Vagina (tissue), 2 donors: ENCODE measurements around the gene KCTD6. TPM values are rescaled to one million over a fixed set of nuclear protein-coding genes. Genes with fewer than 3 reads are reported as not detected.
A peak's percentile ranks its signal among the peaks of the same experiment; 100 is the strongest.

Source experiments
- DNase-seq, 2 donors: peaks; one replicate each; pipeline ENCODE4 v3.0.0-alpha.2; 2017; ENCODE audit errors: extremely low spot score in 2 of 2
- H3K27ac ChIP-seq: fragments of 200-600 bp; sonication (generic); one replicate; pipeline ENCODE4 v1.5.1; 2019
- H3K27me3 ChIP-seq: fragments of 200-600 bp; sonication (generic); one replicate; pipeline ENCODE4 v1.5.1; 2019
- H3K36me3 ChIP-seq, 2 donors: fragments of 200-600 bp; sonication (generic); one replicate each; pipeline ENCODE4 v1.5.1; 2017 to 2019
- H3K4me1 ChIP-seq: fragments of 200-600 bp; sonication (generic); one replicate; pipeline ENCODE4 v1.5.1; 2019
- H3K4me3 ChIP-seq, 2 donors: fragments of 200-600 bp; sonication (generic); 1 replicate in 1 of 2; 2 replicates in 1 of 2; pipeline ENCODE4 v1.5.1; 2016 to 2019
- H3K9me3 ChIP-seq: fragments of 200-600 bp; sonication (generic); one replicate; pipeline ENCODE4 v1.5.1; 2019
- POLR2A ChIP-seq, 2 donors: fragments of 450-650 bp; IDR thresholded peaks; one replicate each; pipeline ENCODE4 v1.6.1; 2017; ENCODE audit warnings: antibody characterized with exemption in 2 of 2, mild to moderate bottlenecking in 2 of 2, moderate library complexity in 2 of 2
- POLR2AphosphoS5 ChIP-seq, 2 donors: sonication (generic); formaldehyde crosslinking; IDR thresholded peaks; one replicate each; pipeline ENCODE4 v1.9.0; 2017; ENCODE audit warnings: antibody characterized with exemption in 2 of 2, mild to moderate bottlenecking in 2 of 2, low read depth in 1 of 2; ENCODE audit not compliant: insufficient read depth in 1 of 2
- intact Hi-C: fragments of 100-400 bp; cut with DNase I; formaldehyde crosslinking; loops from one replicate; pipeline ENCODE4 v1.15.1; 2023
- total RNA-seq: library from RNA; depleted of rRNA; stranded (reverse); fragments of >200 nt; gene quantifications from one replicate; pipeline ENCODE4 v1.2.3, GENCODE V29; 2016
- TF ChIP-seq, protein P1 (sequence below), 3 experiments: fragments of 450-650 bp in 2 of 3; fragments of 200-600 bp in 1 of 3; sonication (generic) in 1 of 3; IDR thresholded peaks; one replicate each; pipeline ENCODE4 v1.5.1; 2017 to 2019; ENCODE audit warnings: antibody characterized with exemption in 3 of 3, mild to moderate bottlenecking in 2 of 3, moderate library complexity in 2 of 3

The KCTD6 gene
- total RNA-seq, 1 donor from 2014 or later: 19.6 TPM

DNA sequence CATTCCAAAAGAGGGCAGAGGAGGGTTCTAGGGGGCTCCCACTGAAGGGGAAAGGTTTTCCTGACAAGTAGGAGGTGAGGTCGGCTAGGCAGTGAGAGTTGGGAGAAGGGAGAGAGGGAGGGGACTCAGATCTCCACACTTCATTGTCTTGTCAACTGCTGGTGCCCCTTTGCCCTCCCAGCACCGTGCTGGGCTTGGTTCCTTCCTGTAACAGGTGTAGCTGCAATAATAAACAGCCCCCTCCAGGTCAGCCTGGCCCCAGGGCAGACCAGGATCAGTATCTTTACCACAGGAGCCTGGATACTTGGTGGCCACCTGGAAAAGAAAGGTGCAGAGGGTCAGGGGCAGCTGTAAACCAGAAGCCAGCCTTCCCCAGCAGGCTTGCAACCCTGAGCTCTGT lies 2.9 kb upstream of the KCTD6 start:
- TF ChIP-seq, protein P1, sequence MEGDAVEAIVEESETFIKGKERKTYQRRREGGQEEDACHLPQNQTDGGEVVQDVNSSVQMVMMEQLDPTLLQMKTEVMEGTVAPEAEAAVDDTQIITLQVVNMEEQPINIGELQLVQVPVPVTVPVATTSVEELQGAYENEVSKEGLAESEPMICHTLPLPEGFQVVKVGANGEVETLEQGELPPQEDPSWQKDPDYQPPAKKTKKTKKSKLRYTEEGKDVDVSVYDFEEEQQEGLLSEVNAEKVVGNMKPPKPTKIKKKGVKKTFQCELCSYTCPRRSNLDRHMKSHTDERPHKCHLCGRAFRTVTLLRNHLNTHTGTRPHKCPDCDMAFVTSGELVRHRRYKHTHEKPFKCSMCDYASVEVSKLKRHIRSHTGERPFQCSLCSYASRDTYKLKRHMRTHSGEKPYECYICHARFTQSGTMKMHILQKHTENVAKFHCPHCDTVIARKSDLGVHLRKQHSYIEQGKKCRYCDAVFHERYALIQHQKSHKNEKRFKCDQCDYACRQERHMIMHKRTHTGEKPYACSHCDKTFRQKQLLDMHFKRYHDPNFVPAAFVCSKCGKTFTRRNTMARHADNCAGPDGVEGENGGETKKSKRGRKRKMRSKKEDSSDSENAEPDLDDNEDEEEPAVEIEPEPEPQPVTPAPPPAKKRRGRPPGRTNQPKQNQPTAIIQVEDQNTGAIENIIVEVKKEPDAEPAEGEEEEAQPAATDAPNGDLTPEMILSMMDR (IDR thresholded peaks at IDR 0.05): no peak
- TF ChIP-seq POLR2A (IDR thresholded peaks at IDR 0.05) (no peak), POLR2AphosphoS5 (IDR thresholded peaks at IDR 0.05; ENCODE audit: insufficient read depth in 1 of 2, low read depth in 1 of 2) (no peak)
- H3K36me3 ChIP-seq: no peaks in the 10 kb centered on the region
- H3K4me1 ChIP-seq: peaks cover 38% of the 10 kb centered on the region
- no peaks in the 10 kb centered on the region for H3K27me3 ChIP-seq
- no peaks in the 10 kb centered on the region for H3K9me3 ChIP-seq
- no peak for DNase-seq
- no peak overlapping the region for H3K4me3 ChIP-seq
- intact Hi-C loops: loop anchor here (10.0 kb wide), 1 partner anchor 154 kb away; the partner anchor contains the start of gene PXK
- no peak overlapping the region for H3K27ac ChIP-seq

DNA sequence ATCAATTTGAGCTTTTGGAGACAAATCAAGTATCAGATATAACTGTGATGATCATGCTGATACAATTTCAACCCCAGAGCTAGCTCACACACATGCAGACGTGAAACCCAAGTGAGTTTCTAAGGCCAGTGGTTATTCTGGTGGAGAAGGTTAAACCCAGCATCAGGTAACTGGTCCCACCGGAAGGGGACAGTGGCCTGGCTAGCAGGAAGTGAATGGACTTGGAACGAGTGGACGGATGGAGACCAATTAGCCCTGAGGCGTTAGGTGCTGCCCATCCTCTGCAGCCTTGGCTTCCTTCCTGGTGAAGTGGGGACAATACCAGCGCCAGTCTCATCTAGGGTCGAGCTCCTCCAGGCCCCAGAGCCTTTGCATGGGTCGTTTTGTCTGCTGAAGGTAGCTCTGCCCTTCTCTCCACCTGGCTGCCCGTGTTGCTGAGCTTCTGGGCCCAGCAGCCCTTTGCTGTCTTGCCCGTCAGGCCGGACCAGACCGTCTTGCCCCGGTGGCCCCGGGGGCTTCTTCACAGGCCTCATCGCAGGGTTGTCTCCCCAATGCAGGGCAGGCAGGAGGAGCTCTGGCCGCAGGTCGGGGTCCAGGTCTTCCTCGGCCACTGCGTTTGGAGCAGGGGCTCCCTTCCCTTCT lies 915 bp upstream of the KCTD6 start:
- peak overlapping the region; percentile 38 to 80 for H3K4me3 ChIP-seq
- intact Hi-C loops: no loop called here
- peak overlapping the region; percentile 88 for H3K27ac ChIP-seq
- H3K4me1 ChIP-seq: peaks cover 59% of the 10 kb centered on the region
- H3K27me3 ChIP-seq: no peaks in the 10 kb centered on the region
- TF ChIP-seq POLR2A (IDR thresholded peaks at IDR 0.05): no peak
- no peak for TF ChIP-seq POLR2AphosphoS5 (IDR thresholded peaks at IDR 0.05; ENCODE audit: insufficient read depth in 1 of 2, low read depth in 1 of 2)
- TF ChIP-seq, protein P1 (IDR thresholded peaks at IDR 0.05): no peak
- no peak for DNase-seq
- no peaks in the 10 kb centered on the region for H3K36me3 ChIP-seq
- no peaks in the 10 kb centered on the region for H3K9me3 ChIP-seq

DNA sequence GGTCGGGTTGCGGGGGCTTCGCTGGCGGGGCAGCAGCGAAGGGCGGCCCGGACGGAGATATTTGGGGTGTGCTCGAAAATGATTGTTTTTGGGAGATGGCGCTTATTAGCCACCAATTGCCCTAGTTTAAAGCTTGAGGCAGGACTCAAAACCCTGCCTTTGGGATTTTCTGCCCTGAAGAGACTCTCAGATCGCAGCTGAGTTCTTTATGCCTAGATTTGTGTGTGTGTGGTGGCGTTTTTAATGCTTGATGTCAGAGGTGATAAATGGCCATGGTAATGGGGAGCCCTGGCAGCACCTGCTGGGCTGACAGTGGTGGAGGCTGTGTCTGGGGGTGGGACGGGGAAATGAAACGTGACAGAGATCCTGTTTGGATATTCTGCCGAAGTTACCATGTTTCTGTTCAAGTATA lies 604 bp downstream of the KCTD6 start:
- Histone ChIP-seq H3K4me1 (peaks cover 70% of the 10 kb centered on the region), H3K9me3 (no peaks in the 10 kb centered on the region), H3K27ac (peak overlapping the region; percentile 85), H3K36me3 (no peaks in the 10 kb centered on the region), H3K27me3 (no peaks in the 10 kb centered on the region), H3K4me3 (peak overlapping the region; percentile 62 to 80)
- no peak for TF ChIP-seq POLR2A (IDR thresholded peaks at IDR 0.05)
- intact Hi-C loops: no loop called here
- no peak for DNase-seq

DNA sequence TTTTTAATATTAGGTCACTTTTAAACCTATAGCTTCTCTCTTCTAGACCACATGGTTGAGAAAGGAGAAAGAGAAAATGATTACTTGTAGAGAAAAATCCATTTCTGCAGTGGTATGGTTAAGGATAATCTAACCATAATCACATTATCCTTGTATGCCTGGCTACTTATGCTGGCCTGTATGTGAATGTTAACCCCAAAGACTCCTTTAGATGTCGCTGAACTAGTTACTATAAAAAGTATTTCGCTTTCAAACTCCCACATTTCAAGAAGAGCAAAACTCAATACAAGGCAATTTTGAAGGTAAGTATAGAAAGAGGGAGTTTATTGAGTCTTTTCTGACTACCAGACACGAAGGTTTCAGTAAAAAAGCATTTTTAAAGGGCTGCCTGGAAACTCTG lies 2.2 kb downstream of the KCTD6 start:
- H3K27ac ChIP-seq: no peak overlapping the region
- no peaks in the 10 kb centered on the region for H3K27me3 ChIP-seq
- H3K4me1 ChIP-seq: peaks cover 76% of the 10 kb centered on the region
- no peaks in the 10 kb centered on the region for H3K36me3 ChIP-seq
- TF ChIP-seq POLR2AphosphoS5 (IDR thresholded peaks at IDR 0.05; ENCODE audit: insufficient read depth in 1 of 2, low read depth in 1 of 2): no peak
- no peak for TF ChIP-seq POLR2A (IDR thresholded peaks at IDR 0.05)
- TF ChIP-seq, protein P1 (IDR thresholded peaks at IDR 0.05): no peak
- intact Hi-C loops: no loop called here
- no peaks in the 10 kb centered on the region for H3K9me3 ChIP-seq
- peak overlapping the region in 1 of 2 donors; percentile 80 for H3K4me3 ChIP-seq
- DNase-seq: no peak

DNA sequence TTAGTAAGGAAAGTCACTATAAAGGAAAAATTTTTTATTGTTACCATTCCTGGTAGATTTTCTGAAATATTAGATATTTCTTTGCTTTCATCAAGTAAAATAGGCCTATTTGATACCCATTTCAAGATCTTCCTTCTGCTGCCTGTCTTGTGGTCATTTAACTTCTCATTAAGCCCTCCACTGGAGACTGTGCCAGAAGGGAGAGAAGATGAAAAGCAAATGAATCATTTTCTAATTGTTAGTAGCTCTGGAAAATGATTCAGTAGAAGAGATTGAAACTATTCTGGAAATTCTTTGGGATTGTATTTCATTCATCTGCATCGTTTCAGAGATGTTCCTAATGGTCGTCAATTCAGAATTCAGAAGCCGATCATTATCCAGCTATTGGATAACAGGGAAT lies 3.2 kb downstream of the KCTD6 start:
- H3K36me3 ChIP-seq: no peaks in the 10 kb centered on the region
- intact Hi-C loops: no loop called here
- no peaks in the 10 kb centered on the region for H3K9me3 ChIP-seq
- no peak for TF ChIP-seq POLR2A (IDR thresholded peaks at IDR 0.05)
- TF ChIP-seq POLR2AphosphoS5 (IDR thresholded peaks at IDR 0.05; ENCODE audit: insufficient read depth in 1 of 2, low read depth in 1 of 2): no peak
- TF ChIP-seq, protein P1 (IDR thresholded peaks at IDR 0.05): no peak
- no peaks in the 10 kb centered on the region for H3K27me3 ChIP-seq
- H3K4me3 ChIP-seq: no peak overlapping the region
- H3K4me1 ChIP-seq: peaks cover 75% of the 10 kb centered on the region
- no peak for DNase-seq
- no peak overlapping the region for H3K27ac ChIP-seq
